Upper lobe of left lung (tissue), 6 donors: ENCODE data around the gene BTBD9. TPM values are rescaled to one million over a fixed set of nuclear protein-coding genes. Genes with fewer than 3 reads are reported as not detected.

Source experiments
- ATAC-seq, 2 donors: fragments of 200-7000 bp; cut with Tn5 transposase; one replicate each; pipeline ENCODE4 v1.9.1; 2022; ENCODE audit warnings: mild to moderate bottlenecking in 2 of 2, moderate library complexity in 2 of 2; ENCODE audit not compliant: low FRiP score in 2 of 2
- DNase-seq, 2 donors: peaks; one replicate each; pipeline ENCODE4 v3.0.0-alpha.2; 2019 to 2020
- H3K27ac ChIP-seq, 4 donors: fragments of 200-600 bp; sonication (generic); one replicate each; pipeline ENCODE4 v1.5.1; 2016 to 2019
- H3K27me3 ChIP-seq, 4 donors: fragments of 200-600 bp; sonication (generic); one replicate each; pipeline ENCODE4 v1.5.1; 2017 to 2019
- H3K36me3 ChIP-seq, 4 donors: fragments of 200-600 bp; sonication (generic); one replicate each; pipeline ENCODE4 v1.5.1; 2016 to 2019
- H3K4me1 ChIP-seq, 4 donors: fragments of 200-600 bp; sonication (generic); one replicate each; pipeline ENCODE4 v1.5.1; 2018 to 2019
- H3K4me3 ChIP-seq, 4 donors: fragments of 200-600 bp; sonication (generic); one replicate each; pipeline ENCODE4 v1.5.1; 2017 to 2019; ENCODE audit warnings: mild to moderate bottlenecking in 2 of 4, moderate library complexity in 1 of 4
- H3K9me3 ChIP-seq, 4 donors: fragments of 200-600 bp; sonication (generic); one replicate each; pipeline ENCODE4 v1.5.1; 2018 to 2019
- EP300 ChIP-seq, 4 donors: sonication (generic); formaldehyde crosslinking; IDR thresholded peaks; one replicate each; pipeline ENCODE4 v1.5.1; 2017; ENCODE audit warnings: antibody characterized with exemption in 4 of 4, control low read depth in 2 of 4
- POLR2A ChIP-seq, 4 donors: fragments of 450-650 bp; IDR thresholded peaks; one replicate each; pipeline ENCODE4 v1.5.1; 2016 to 2017; ENCODE audit warnings: antibody characterized with exemption in 4 of 4, mild to moderate bottlenecking in 2 of 4
- POLR2AphosphoS5 ChIP-seq, 2 donors: sonication (generic); formaldehyde crosslinking; IDR thresholded peaks; one replicate each; pipeline ENCODE4 v1.5.1; 2017; ENCODE audit warnings: antibody characterized with exemption in 2 of 2
- WGBS, 2 donors: methylation state at CpG; one replicate each; pipeline ENCODE4 v1.1.5; 2017 to 2018; 5-methylcytosine and 5-hydroxymethylcytosine counted together
- total RNA-seq, 6 donors: library from RNA; depleted of rRNA in 4 of 6; stranded (reverse); fragments of >200 nt in 4 of 6; gene quantifications; one replicate each; pipeline versions ENCODE4 v1.1.0 to v1.2.1, GENCODE V29; 2016 to 2021
- TF ChIP-seq, protein P1 (sequence below), 6 experiments: fragments of 450-650 bp in 4 of 6; fragments of 200-600 bp in 2 of 6; sonication (generic) in 2 of 6; IDR thresholded peaks; one replicate each; pipeline ENCODE4 v1.5.1; 2016 to 2019; ENCODE audit warnings: antibody characterized with exemption in 6 of 6
- donor health status: DM: no; HTN: no; CAD: no; lungs with moderate emphysema.
- donor health status: DM: no; HTN: yes; CAD: no; lungs with severe emphysema.

The BTBD9 gene
- total RNA-seq, 6 donors from 2014 or later: 18.2 to 60.8 (median 44.9) TPM

DNA sequence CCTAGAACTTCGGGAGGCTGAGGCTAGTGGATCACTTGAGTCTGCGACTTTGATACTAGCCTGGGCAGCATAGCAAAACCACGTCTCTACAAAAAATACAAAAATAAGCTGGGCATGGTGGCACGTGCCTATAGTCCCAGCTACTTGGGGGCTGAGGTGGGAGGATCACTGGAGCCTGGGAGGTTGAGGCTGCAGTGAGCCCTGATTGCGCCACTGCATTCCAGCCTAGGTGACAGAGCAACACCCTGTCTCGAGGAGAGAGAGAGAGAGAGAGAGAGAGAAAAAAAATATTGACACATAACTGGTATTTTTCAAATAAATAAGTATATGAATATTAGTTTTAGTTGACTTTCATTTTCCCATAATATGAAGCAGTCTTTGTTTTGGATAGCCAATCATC lies 222.2 kb downstream of the BTBD9 start:
- Histone ChIP-seq H3K9me3 (no peaks in the 10 kb centered on the region), H3K4me1 (no peaks in the 10 kb centered on the region), H3K27ac (no peak overlapping the region), H3K36me3 (no peaks in the 10 kb centered on the region), H3K27me3 (no peaks in the 10 kb centered on the region), H3K4me3 (no peak overlapping the region)
- TF ChIP-seq POLR2A (IDR thresholded peaks at IDR 0.05): no peak
- TF ChIP-seq, protein P1, sequence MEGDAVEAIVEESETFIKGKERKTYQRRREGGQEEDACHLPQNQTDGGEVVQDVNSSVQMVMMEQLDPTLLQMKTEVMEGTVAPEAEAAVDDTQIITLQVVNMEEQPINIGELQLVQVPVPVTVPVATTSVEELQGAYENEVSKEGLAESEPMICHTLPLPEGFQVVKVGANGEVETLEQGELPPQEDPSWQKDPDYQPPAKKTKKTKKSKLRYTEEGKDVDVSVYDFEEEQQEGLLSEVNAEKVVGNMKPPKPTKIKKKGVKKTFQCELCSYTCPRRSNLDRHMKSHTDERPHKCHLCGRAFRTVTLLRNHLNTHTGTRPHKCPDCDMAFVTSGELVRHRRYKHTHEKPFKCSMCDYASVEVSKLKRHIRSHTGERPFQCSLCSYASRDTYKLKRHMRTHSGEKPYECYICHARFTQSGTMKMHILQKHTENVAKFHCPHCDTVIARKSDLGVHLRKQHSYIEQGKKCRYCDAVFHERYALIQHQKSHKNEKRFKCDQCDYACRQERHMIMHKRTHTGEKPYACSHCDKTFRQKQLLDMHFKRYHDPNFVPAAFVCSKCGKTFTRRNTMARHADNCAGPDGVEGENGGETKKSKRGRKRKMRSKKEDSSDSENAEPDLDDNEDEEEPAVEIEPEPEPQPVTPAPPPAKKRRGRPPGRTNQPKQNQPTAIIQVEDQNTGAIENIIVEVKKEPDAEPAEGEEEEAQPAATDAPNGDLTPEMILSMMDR (IDR thresholded peaks at IDR 0.05): no peak
- no peak for TF ChIP-seq EP300 (IDR thresholded peaks at IDR 0.05)
- no peak for TF ChIP-seq POLR2AphosphoS5 (IDR thresholded peaks at IDR 0.05)
- DNase-seq (no peak), ATAC-seq (no peak)
- WGBS, 2 donors: 86 to 87% methylated on average over 6 of the region's 6 CpGs

DNA sequence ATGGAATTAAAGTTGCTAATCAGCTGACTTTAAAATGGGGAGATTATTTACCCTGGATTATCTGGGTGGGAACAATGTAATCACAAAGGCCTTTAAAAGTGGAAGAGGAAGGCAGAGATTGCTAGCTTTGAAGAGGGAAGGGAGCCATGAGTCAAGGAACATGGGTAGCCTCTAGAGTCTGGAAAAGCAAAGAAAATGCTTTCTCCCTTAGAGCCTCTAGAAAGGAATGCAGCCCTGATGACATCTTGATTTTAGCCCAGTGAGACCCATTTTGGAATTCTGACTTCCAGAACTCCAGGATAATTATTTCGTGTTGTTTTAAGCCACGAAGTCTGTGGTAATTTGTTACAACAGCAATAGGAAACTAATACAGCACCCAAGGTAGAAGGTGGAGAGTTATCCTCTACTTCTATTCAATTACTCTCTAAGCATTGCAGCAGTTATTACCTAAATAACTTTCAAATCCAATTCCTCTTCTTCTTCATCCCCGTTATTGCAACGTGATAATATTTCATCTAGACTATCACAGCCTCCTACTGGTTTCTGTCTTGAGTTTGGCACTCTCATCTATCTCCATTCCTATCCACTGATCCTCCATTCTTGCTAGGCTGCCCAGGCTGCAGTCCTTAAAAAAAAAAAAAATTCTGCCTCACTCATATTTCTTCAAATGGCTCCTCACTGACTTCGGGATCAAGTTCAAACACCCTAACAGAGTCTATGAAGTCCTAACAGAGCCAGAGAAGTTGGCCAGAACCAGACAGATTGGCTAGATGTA lies 224.3 kb downstream of the BTBD9 start:
- peak in 1 of 2 donors; percentile 31 for ATAC-seq
- 91 to 92% methylated on average over 5 of the region's 5 CpGs for WGBS, 2 donors
- H3K27me3 ChIP-seq: no peaks in the 10 kb centered on the region
- no peaks in the 10 kb centered on the region for H3K9me3 ChIP-seq
- H3K4me1 ChIP-seq: no peaks in the 10 kb centered on the region
- H3K4me3 ChIP-seq: no peak overlapping the region
- DNase-seq: no peak
- TF ChIP-seq EP300 (IDR thresholded peaks at IDR 0.05) (no peak), POLR2A (IDR thresholded peaks at IDR 0.05) (no peak), POLR2AphosphoS5 (IDR thresholded peaks at IDR 0.05) (no peak)
- TF ChIP-seq, protein P1 (IDR thresholded peaks at IDR 0.05): no peak
- no peaks in the 10 kb centered on the region for H3K36me3 ChIP-seq
- H3K27ac ChIP-seq: no peak overlapping the region

DNA sequence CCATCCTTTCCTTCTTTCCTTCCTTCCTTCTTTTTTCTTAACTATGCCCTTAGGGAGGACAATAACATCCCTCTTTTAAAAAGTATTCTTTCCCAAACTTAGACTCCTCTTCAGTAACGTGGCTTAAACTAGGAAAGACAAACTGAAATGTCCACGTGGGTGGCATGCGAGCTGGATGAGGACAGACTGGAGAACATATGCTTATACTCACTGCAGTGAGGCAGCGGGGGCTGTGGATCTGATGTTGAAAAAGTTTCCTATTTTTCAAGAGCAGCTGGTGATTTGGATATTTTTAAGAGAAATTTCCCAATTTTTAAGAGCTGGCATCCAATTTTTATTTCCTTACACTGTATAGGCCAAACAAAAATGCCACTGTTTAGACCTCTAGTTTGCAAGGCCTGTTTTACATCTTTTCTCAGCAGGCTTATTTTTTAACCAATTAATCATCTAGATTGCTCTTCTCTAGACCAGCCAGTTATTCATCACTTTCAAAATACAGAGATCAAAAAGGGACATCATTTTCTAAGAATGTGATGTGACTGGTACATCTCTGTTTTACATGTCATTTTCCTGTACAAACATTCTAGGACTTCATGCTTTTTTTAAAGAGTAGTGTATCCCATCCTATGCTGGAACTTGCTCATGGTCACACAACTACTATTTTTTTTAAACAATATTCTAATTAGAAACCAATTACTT lies 226.5 kb downstream of the BTBD9 start:
- ATAC-seq: no peak
- H3K9me3 ChIP-seq: no peaks in the 10 kb centered on the region
- no peaks in the 10 kb centered on the region for H3K27me3 ChIP-seq
- H3K36me3 ChIP-seq: no peaks in the 10 kb centered on the region
- WGBS, 2 donors: 84% methylated on average over 4 of the region's 4 CpGs
- no peak overlapping the region for H3K4me3 ChIP-seq
- no peak for DNase-seq
- H3K4me1 ChIP-seq: no peaks in the 10 kb centered on the region
- no peak for TF ChIP-seq POLR2AphosphoS5 (IDR thresholded peaks at IDR 0.05)
- no peak for TF ChIP-seq EP300 (IDR thresholded peaks at IDR 0.05)
- TF ChIP-seq POLR2A (IDR thresholded peaks at IDR 0.05): no peak
- TF ChIP-seq, protein P1 (IDR thresholded peaks at IDR 0.05): no peak
- no peak overlapping the region for H3K27ac ChIP-seq

DNA sequence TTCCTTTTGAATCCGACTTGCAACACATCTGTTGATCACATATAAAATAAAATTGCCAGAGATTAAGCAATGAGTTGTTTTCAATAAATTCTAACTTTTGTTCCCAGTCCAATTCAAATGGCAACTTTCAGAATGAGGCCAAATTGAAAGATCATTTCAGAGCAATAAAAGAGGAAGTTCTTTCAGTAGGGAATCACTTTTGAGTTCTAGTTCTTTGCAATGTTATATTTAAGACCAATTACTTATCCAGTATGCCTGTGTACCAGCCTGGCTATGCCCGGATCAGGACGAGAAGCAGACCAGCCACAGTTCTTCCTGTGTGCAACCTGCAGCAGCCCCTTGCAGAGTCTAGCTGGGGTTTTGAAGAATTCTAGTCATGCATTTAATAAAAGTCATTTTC lies 232.5 kb downstream of the BTBD9 start:
- ATAC-seq (no peak), DNase-seq (no peak)
- H3K36me3 ChIP-seq: no peaks in the 10 kb centered on the region
- TF ChIP-seq, protein P1 (IDR thresholded peaks at IDR 0.05): no peak
- H3K27me3 ChIP-seq: no peaks in the 10 kb centered on the region
- H3K4me3 ChIP-seq: no peak overlapping the region
- H3K4me1 ChIP-seq: peaks cover 7 to 15% (median 14%) of the 10 kb centered on the region in 4 donors
- 44 to 68% methylated on average over 3 of the region's 3 CpGs for WGBS, 2 donors
- no peak overlapping the region for H3K27ac ChIP-seq
- H3K9me3 ChIP-seq: no peaks in the 10 kb centered on the region
